ENCODE results near the gene CRADD.

CRADD gene

GRCh38 chr12:93886533-93887511, 209.6 kb downstream of the CRADD start:
- Histone ChIP-seq H3K79me2 (no peaks in the 10 kb centered on the region), H2AFZ (no peak overlapping the region), H3K27me3 (ENCODE audit: control insufficient read depth, insufficient read depth, low read length) (no peaks in the 10 kb centered on the region), H3K4me2 (ENCODE audit: low read length) (no peak overlapping the region), H3K36me3 (ENCODE audit: control insufficient read depth, insufficient read depth, low read length) (no peaks in the 10 kb centered on the region), H3K9me3 (ENCODE audit: control insufficient read depth, low read length) (no peaks in the 10 kb centered on the region), H3K4me1 (no peaks in the 10 kb centered on the region), H3K4me3 (ENCODE audit: low read depth, low read length) (no peak overlapping the region), H3K27ac (no peak overlapping the region), H3K9ac (no peak overlapping the region)
- TF ChIP-seq, protein P1, sequence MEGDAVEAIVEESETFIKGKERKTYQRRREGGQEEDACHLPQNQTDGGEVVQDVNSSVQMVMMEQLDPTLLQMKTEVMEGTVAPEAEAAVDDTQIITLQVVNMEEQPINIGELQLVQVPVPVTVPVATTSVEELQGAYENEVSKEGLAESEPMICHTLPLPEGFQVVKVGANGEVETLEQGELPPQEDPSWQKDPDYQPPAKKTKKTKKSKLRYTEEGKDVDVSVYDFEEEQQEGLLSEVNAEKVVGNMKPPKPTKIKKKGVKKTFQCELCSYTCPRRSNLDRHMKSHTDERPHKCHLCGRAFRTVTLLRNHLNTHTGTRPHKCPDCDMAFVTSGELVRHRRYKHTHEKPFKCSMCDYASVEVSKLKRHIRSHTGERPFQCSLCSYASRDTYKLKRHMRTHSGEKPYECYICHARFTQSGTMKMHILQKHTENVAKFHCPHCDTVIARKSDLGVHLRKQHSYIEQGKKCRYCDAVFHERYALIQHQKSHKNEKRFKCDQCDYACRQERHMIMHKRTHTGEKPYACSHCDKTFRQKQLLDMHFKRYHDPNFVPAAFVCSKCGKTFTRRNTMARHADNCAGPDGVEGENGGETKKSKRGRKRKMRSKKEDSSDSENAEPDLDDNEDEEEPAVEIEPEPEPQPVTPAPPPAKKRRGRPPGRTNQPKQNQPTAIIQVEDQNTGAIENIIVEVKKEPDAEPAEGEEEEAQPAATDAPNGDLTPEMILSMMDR (IDR thresholded peaks at IDR 0.05), result no peak

DNA sequence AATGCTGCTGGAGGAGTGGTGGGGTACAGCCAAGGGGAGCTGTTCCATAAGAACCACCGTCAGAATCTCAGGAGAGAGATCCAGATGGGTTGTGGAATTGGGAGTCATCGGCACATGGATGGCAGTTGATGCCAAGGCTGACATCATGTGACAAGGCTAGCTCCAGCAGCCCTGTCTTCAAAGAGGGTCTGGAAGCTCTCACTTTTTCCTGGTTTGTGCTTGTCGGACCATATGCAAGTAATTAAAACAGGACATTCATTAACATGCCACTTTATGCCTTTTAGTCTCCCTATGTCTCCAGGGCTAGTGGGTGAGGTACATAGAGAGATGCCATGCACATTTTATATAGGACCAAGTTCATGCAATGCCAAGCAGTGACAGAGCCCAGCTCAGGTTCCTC, 211.8 kb downstream of the CRADD start:
- Histone ChIP-seq H3K79me2 (no peaks in the 10 kb centered on the region), H2AFZ (no peak overlapping the region)

DNA sequence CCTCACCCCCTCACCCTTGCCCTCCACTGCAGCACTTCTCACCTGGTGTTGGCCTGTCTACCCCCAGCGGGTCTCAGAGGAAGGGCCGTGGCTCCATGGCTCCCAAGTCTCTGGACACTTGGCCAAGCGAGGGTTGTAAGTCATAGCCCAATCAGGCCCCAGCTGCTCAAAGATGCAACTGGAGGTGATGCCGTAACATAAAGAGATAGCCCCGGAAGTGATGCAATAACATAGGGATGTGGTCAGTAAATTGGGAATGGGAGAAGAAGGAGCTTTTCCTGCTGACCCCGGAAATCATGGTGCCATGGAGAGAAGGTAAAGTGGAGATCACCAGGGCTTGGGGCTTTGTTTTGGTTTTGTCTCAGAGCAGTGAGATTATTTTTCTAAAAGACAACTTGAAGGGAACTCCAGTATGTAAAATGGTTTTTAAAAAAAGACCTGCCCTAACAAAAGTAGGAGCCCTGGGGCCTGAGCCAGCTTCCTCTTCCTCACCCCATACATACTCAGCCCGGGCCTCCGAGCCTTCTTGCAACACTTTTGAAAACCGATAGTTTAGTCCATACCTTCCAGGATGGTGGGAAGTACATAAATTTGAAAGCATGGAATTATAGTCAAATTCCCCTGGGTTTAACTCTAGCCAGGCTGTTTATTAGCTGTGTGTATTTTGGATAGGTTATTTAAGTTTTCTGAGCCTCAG, 212.5 kb downstream of the CRADD start:
- Histone ChIP-seq H3K4me1 (no peaks in the 10 kb centered on the region), H3K79me2 (no peaks in the 10 kb centered on the region)
- TF ChIP-seq, protein P1 (IDR thresholded peaks at IDR 0.05), result no peak

More for the DNA sequence above, 211.8 kb downstream of the CRADD start:
- Histone ChIP-seq H3K4me3 (ENCODE audit: low read depth, low read length) (no peak overlapping the region), H3K4me1 (no peaks in the 10 kb centered on the region), H3K9me3 (ENCODE audit: control insufficient read depth, low read length) (no peaks in the 10 kb centered on the region), H3K36me3 (ENCODE audit: control insufficient read depth, insufficient read depth, low read length) (no peaks in the 10 kb centered on the region), H3K27me3 (ENCODE audit: control insufficient read depth, insufficient read depth, low read length) (no peaks in the 10 kb centered on the region), H3K9ac (no peak overlapping the region), H3K4me2 (ENCODE audit: low read length) (no peak overlapping the region), H3K27ac (no peak overlapping the region)
- TF ChIP-seq, protein P1 (IDR thresholded peaks at IDR 0.05), result no peak

GRCh38 chr12:93892423-93893268, 215.5 kb downstream of the CRADD start:
- H3K27ac ChIP-seq, result peak overlapping the region; percentile 45

More for the DNA sequence above, 212.5 kb downstream of the CRADD start:
- Histone ChIP-seq H3K9me3 (ENCODE audit: control insufficient read depth, low read length) (no peaks in the 10 kb centered on the region), H3K27me3 (ENCODE audit: control insufficient read depth, insufficient read depth, low read length) (no peaks in the 10 kb centered on the region), H3K36me3 (ENCODE audit: control insufficient read depth, insufficient read depth, low read length) (no peaks in the 10 kb centered on the region), H3K9ac (no peak overlapping the region), H3K4me2 (ENCODE audit: low read length) (no peak overlapping the region), H3K27ac (no peak overlapping the region), H2AFZ (no peak overlapping the region), H3K4me3 (ENCODE audit: low read depth, low read length) (no peak overlapping the region)

More at GRCh38 chr12:93892423-93893268, 215.5 kb downstream of the CRADD start:
- Histone ChIP-seq H3K36me3 (ENCODE audit: control insufficient read depth, insufficient read depth, low read length) (no peaks in the 10 kb centered on the region), H2AFZ (peak overlapping the region; percentile 82), H3K4me3 (ENCODE audit: low read depth, low read length) (no peak overlapping the region), H3K9ac (no peak overlapping the region), H3K4me1 (no peaks in the 10 kb centered on the region), H3K4me2 (ENCODE audit: low read length) (peak overlapping the region; percentile 16), H3K27me3 (ENCODE audit: control insufficient read depth, insufficient read depth, low read length) (no peaks in the 10 kb centered on the region), H3K79me2 (no peaks in the 10 kb centered on the region), H3K9me3 (ENCODE audit: control insufficient read depth, low read length) (no peaks in the 10 kb centered on the region)
- TF ChIP-seq, protein P1 (IDR thresholded peaks at IDR 0.05), result no peak

Measured in parathyroid adenoma (tissue), 2 donors.